GM21825 (cell line): ENCODE results near the gene IFNAR1.
A peak's percentile ranks its signal among the peaks of the same experiment; 100 is the strongest.
"Not testable (repeated sequence)": the region's sequence is repeated elsewhere in the genome, so short reads cannot be mapped to it uniquely, and the experiment has no call there.

Source experiments
- ATAC-seq: cut with Tn5 transposase; IDR thresholded peaks from one replicate; pipeline ENCODE4 v1.9.1; 2021; ENCODE audit warnings: mild to moderate bottlenecking, moderate library complexity; ENCODE audit not compliant: unreplicated experiment

Gene IFNAR1

GRCh38 chr21:33374450-33375096 is 49.8 kb downstream of the IFNAR1 start:
- peak; percentile 51 for ATAC-seq

GRCh38 chr21:33375101-33375644 is 50.4 kb downstream of the IFNAR1 start:
- no peak for ATAC-seq

GRCh38 chr21:33377221-33377920 is 52.6 kb downstream of the IFNAR1 start:
- ATAC-seq = no peak

GRCh38 chr21:33378081-33378480 is 53.3 kb downstream of the IFNAR1 start:
- no peak for ATAC-seq

- ATAC-seq = not testable (repeated sequence)
Observed at GRCh38 chr21:33379934-33380333, 55.2 kb downstream of the IFNAR1 start.

- peak; percentile 50 for ATAC-seq
Observed at GRCh38 chr21:33380483-33380998, 55.8 kb downstream of the IFNAR1 start.

- ATAC-seq = not testable (repeated sequence)
Observed at GRCh38 chr21:33381381-33381780, 56.6 kb downstream of the IFNAR1 start.

GRCh38 chr21:33383056-33383888 is 58.5 kb downstream of the IFNAR1 start:
- ATAC-seq = peak; percentile 86

GRCh38 chr21:33384841-33385331 is 60.1 kb downstream of the IFNAR1 start:
- no peak for ATAC-seq

- no peak for ATAC-seq
Observed at GRCh38 chr21:33386222-33386784, 61.5 kb downstream of the IFNAR1 start.

- ATAC-seq = no peak
Observed at GRCh38 chr21:33387294-33387693, 62.5 kb downstream of the IFNAR1 start.

GRCh38 chr21:33388188-33388587 is 63.4 kb downstream of the IFNAR1 start:
- ATAC-seq = no peak

GRCh38 chr21:33390479-33390878 is 65.7 kb downstream of the IFNAR1 start:
- ATAC-seq = no peak

- ATAC-seq = no peak
Observed at GRCh38 chr21:33391656-33392055, 66.9 kb downstream of the IFNAR1 start.

GRCh38 chr21:33392284-33392985 is 67.7 kb downstream of the IFNAR1 start:
- no peak for ATAC-seq

- no peak for ATAC-seq
Observed at GRCh38 chr21:33393348-33393747, 68.6 kb downstream of the IFNAR1 start.

- ATAC-seq = no peak
Observed at GRCh38 chr21:33394260-33394659, 69.5 kb downstream of the IFNAR1 start.

GRCh38 chr21:33395891-33396331 is 71.1 kb downstream of the IFNAR1 start:
- ATAC-seq = no peak

GRCh38 chr21:33396436-33396835 is 71.7 kb downstream of the IFNAR1 start:
- no peak for ATAC-seq

GRCh38 chr21:33396951-33397350 is 72.2 kb downstream of the IFNAR1 start:
- no peak for ATAC-seq
